Measurements from ENCODE around the gene MIER3. TPM values are rescaled to one million over a fixed set of nuclear protein-coding genes. Genes with fewer than 3 reads are reported as not detected.

MIER3 gene
- total and polyA plus RNA-seq, 2 of the 13 experiments (the other 11 are each of a cell fraction or from before 2014, with no cell fraction given): 14.6 to 38.8 TPM

DNA sequence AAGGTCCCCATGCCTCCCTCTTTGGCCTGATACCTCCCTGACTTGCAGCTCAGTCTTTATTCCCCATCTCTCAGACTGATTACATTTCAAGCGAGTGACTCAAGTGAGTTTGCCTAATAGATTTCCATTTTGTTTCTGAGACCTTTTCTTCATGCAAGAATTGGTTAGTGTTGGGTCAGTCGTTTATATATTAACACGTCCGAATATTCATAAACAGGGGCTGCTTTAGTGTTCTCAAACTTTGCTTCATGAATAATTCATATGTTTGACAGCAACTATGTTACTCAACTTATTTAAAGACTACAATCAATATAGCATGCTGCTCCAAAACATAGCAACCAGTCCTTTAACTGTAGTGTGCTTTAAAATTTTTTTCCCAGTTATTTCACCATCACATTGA is 36.6 kb upstream of the MIER3 start (continued):
- TF ChIP-seq PRDM15 (CRISPR knock-in tag; IDR thresholded peaks at IDR 0.05) (no peak), AGO1 (IDR thresholded peaks at IDR 0.05; ENCODE audit: low read depth, low read length, poor library complexity, severe bottlenecking) (no peak)
- TF ChIP-seq, protein P1, sequence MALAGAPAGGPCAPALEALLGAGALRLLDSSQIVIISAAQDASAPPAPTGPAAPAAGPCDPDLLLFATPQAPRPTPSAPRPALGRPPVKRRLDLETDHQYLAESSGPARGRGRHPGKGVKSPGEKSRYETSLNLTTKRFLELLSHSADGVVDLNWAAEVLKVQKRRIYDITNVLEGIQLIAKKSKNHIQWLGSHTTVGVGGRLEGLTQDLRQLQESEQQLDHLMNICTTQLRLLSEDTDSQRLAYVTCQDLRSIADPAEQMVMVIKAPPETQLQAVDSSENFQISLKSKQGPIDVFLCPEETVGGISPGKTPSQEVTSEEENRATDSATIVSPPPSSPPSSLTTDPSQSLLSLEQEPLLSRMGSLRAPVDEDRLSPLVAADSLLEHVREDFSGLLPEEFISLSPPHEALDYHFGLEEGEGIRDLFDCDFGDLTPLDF (CRISPR knock-in tag; IDR thresholded peaks at IDR 0.05): no peak
- TF ChIP-seq, protein P2, sequence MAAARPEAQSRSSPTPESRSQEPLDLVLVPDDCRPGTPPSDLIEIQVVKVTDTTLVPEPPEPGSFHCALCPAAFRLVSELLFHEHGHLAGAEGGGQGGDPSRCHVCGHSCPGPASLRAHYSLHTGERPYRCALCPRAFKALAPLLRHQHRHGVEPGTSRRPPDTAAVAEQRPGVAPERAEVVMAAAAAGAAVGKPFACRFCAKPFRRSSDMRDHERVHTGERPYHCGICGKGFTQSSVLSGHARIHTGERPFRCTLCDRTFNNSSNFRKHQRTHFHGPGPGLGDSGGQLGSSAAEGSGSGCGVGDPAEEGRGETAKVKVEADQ (CRISPR knock-in tag; IDR thresholded peaks at IDR 0.05; ENCODE audit: borderline replicate concordance): no peak

- Histone ChIP-seq H3K4me3 (replicated peaks in 1 of 3; ENCODE audit: insufficient read depth in 1 of 3, low read depth in 2 of 3, low read length in 3 of 3) (no peak overlapping the region), H3K27ac (ENCODE audit: extremely low read length, insufficient read depth, low read length) (no peak overlapping the region), H3K79me2 (ENCODE audit: insufficient read depth, low read length) (no peaks in the 10 kb centered on the region), H3K27me3 (ENCODE audit: control insufficient read depth in 1 of 2, insufficient read depth in 2 of 2, low read length in 2 of 2) (no peaks in the 10 kb centered on the region), H2AFZ (ENCODE audit: low read length) (no peak overlapping the region), H4K20me1 (ENCODE audit: insufficient read depth, low read length) (no peaks in the 10 kb centered on the region), H3K4me2 (ENCODE audit: low read depth, low read length) (no peak overlapping the region), H3K9ac (ENCODE audit: insufficient read depth, low read depth, low read length) (no peak overlapping the region), H3K4me1 (ENCODE audit: insufficient read depth, low read length) (no peaks in the 10 kb centered on the region), H3K9me3 (ENCODE audit: low read length) (no peaks in the 10 kb centered on the region), H3K36me3 (replicated peaks in 1 of 2; ENCODE audit: control insufficient read depth in 1 of 2, insufficient read depth in 2 of 2, low read length in 2 of 2) (no peaks in the 10 kb centered on the region)
- intact Hi-C loops (cut with micrococcal nuclease; ENCODE audit: unreplicated experiment) (no loop called here), in situ Hi-C loops (cut with HindIII; ENCODE audit: extremely low pct_ligation_motif_present, low pct_unique_long_range_greater_than_20kb) (no loop called here)
- TF ChIP-seq ZNF292 (CRISPR knock-in tag; IDR thresholded peaks at IDR 0.05; ENCODE audit: borderline replicate concordance, low read depth): no peak
- TF ChIP-seq ZNF350 (CRISPR knock-in tag; IDR thresholded peaks at IDR 0.05; ENCODE audit: borderline replicate concordance, low read depth): no peak
- TF ChIP-seq TAF15 (IDR thresholded peaks at IDR 0.05; ENCODE audit: low read depth, low read length, poor library complexity, severe bottlenecking): no peak
- no peak for TF ChIP-seq ZNF780A (CRISPR knock-in tag; IDR thresholded peaks at IDR 0.05)
- TF ChIP-seq AGO2 (optimal IDR thresholded peaks at IDR 0.05; ENCODE audit: low read depth, low read length): no peak
- FAIRE-seq (no peak), DNase-seq (ENCODE audit: low spot score) (no peak), ATAC-seq (no peak)
- POLR2A ChIA-PET: no interaction called here
- CTCF ChIA-PET (ENCODE audit: low intra/inter-chr PET ratio, low total read pairs): no interaction called here
- BruUV-seq (replicated peaks): no TSS peak
- 56% methylated on average over 4 of the region's 4 CpGs for WGBS (ENCODE audit: low lambda C conversion rate)
These were observed 35.2 kb upstream of the MIER3 start for GRCh38 chr5:56987171-56987570.
